ENCODE results near the gene NCOA1.
"Not testable (repeated sequence)": the region's sequence is repeated elsewhere in the genome, so short reads cannot be mapped to it uniquely, and the experiment has no call there.

- TF ChIP-seq, protein P1, sequence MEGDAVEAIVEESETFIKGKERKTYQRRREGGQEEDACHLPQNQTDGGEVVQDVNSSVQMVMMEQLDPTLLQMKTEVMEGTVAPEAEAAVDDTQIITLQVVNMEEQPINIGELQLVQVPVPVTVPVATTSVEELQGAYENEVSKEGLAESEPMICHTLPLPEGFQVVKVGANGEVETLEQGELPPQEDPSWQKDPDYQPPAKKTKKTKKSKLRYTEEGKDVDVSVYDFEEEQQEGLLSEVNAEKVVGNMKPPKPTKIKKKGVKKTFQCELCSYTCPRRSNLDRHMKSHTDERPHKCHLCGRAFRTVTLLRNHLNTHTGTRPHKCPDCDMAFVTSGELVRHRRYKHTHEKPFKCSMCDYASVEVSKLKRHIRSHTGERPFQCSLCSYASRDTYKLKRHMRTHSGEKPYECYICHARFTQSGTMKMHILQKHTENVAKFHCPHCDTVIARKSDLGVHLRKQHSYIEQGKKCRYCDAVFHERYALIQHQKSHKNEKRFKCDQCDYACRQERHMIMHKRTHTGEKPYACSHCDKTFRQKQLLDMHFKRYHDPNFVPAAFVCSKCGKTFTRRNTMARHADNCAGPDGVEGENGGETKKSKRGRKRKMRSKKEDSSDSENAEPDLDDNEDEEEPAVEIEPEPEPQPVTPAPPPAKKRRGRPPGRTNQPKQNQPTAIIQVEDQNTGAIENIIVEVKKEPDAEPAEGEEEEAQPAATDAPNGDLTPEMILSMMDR (conservative IDR thresholded peaks at IDR 0.05), result not testable (repeated sequence)
- not testable (repeated sequence) for TF ChIP-seq EZH2 (IDR thresholded peaks at IDR 0.05; ENCODE audit: low read depth)
Measured at GRCh38 chr2:24531610-24532009, 40.6 kb downstream of the NCOA1 start.
